CD1c-positive myeloid dendritic cell (primary cell): Measurements from ENCODE around the gene RSPH9.

ENCODE experiments used
- DNase-seq: peaks from one replicate; pipeline ENCODE4 v3.0.0-alpha.2; 2016; ENCODE audit errors: extremely low spot score

The RSPH9 gene, protein sequence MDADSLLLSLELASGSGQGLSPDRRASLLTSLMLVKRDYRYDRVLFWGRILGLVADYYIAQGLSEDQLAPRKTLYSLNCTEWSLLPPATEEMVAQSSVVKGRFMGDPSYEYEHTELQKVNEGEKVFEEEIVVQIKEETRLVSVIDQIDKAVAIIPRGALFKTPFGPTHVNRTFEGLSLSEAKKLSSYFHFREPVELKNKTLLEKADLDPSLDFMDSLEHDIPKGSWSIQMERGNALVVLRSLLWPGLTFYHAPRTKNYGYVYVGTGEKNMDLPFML

GRCh38 chr6:43644940-43645612 lies at the start of gene RSPH9:
TSS of gene RSPH9 (plus strand) at chr6:43645036. CDS start at chr6:43645099, 63 bp downstream.
- peak; percentile 53 for DNase-seq

GRCh38 chr6:43600595-43600994 lies 44.2 kb upstream of the RSPH9 start:
- no peak for DNase-seq

DNA sequence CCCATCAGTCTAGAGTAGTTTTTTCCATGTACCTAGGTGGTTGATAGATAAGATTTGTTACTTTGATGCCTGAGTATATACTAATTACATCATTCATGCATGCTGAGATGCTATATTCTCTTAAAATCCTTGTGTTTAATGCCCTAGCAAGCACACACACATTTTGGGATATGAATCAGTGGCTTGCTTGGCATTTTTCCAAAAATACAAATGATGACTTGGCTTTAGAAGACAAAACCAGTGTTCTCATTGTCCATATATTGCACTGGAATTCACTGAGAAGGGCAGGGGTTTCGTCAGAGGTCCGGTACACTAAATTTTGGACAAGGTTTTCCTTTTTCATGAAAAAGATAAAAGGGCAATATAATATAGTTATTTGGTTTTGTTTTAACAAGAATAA lies 40.7 kb upstream of the RSPH9 start:
- no peak for DNase-seq

DNA sequence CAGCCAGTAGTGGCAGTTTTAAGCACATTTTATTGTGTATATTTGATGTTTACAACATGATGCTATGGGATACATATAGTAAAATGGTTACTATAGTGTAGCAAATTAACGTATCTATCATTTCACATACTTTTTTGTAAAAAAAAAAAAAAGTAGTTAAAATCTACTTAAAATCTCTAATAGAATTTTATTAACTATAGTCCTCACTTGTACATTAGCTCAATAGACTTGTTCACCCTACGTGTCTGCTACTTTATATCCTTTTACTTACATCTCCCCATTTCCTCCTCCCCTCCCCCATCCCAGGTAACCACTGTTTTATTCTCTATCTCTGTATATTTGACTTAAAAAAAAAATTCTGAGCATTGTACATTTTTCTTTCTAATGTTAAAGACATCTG lies 38.8 kb upstream of the RSPH9 start:
- no peak for DNase-seq

DNA sequence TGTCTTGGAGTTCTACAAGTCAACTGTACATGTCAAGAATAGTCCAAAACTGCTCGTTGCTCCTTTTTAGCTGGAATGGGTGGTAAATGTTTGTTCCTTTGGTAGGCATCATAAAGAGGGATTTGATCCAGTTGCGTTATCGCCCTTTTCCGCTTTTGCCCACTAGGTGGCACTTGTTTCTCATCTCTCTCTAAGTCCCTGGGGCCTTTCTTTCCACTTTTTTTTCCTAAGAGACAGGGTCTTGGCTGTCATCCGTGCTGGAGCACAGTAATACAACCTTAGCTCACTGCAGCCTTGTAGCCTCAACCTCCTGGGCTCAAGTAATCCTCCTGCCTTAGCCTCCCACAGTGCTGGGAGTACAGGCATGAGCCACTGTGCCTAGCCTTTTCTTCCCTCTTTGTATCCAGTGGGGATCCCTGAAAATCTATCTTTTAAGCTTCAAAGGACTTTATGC lies 36.5 kb upstream of the RSPH9 start:
- peak; percentile 66 for DNase-seq

DNA sequence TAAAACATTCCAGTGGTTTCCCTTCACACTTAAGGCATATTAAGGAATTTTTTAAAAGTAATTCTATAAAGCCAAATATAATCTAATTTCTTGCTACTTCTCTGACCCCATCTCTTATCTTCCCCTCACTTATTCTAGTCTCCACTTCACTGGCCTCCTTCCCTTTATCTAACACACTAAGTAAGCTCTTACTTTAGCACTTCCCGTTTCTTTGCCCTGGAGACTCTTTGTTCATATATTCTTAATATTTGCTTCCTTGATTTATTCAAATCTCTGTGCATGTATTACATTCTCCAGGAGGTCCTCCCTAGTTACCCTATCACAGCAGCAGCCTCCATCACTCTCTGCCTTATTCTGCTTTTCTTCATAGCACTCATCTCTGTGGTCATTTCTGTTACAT lies 36.0 kb upstream of the RSPH9 start:
- DNase-seq = peak; percentile 48

DNA sequence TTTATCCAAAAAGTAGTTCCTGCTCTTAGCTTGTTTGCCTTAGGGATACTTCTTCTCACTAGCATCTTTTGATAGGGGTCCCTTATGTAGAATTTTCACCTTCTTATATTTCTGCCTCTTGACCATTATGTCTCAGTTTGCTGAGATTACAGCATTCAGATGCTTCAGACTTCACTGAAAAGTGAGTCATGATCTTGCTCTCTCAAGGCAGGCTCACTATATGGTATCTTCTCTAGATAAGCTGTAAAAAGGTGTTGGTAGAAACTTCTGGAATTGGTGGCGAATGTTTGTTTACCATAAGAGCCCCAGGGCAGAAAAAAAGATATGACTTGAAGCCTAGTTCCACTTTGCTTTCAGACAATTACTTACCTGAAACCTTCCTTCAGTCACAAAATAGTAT lies 35.4 kb upstream of the RSPH9 start:
- no peak for DNase-seq

DNA sequence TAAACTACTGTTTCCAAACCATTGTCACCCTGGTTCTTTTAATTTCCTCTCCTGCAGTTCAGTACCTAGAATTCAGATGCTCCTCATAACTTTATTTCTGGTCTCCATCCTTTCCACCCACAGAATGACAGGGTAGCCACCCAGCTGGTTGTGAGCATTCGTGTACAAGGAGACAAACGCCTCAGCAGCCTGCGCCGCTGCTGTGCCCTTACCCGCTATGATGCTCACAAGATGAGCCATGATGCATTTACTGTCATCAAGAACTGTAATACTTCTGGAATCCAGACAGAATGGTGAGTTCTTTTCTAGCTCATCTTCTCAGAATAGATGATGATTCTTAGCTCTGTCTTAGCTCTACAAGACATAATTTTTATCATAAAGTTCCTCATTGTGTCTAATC lies 34.4 kb upstream of the RSPH9 start:
- DNase-seq = no peak

DNA sequence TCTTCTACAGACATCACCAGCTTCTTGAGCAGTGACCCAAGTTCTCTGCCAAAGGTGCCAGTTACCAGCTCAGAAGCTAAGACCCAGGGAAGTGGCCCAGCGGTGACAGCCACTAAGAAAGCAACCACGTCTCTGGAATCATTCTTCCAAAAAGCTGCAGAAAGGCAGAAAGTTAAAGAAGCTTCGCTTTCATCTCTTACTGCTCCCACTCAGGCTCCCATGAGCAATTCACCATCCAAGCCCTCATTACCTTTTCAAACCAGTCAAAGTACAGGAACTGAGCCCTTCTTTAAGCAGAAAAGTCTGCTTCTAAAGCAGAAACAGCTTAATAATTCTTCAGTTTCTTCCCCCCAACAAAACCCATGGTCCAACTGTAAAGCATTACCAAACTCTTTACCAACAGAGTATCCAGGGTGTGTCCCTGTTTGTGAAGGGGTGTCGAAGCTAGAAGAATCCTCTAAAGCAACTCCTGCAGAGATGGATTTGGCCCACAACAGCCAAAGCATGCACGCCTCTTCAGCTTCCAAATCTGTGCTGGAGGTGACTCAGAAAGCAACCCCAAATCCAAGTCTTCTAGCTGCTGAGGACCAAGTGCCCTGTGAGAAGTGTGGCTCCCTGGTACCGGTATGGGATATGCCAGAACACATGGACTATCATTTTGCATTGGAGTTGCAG lies 31.0 kb upstream of the RSPH9 start:
- no peak for DNase-seq

GRCh38 chr6:43614396-43614730 lies 30.5 kb upstream of the RSPH9 start:
- no peak for DNase-seq

- no peak for DNase-seq
Measured at GRCh38 chr6:43616725-43617472, 27.9 kb upstream of the RSPH9 start.

GRCh38 chr6:43621078-43621835 lies 23.6 kb upstream of the RSPH9 start:
- no peak for DNase-seq

GRCh38 chr6:43621836-43622180 lies 23.0 kb upstream of the RSPH9 start:
- no peak for DNase-seq

- DNase-seq = no peak
Measured at GRCh38 chr6:43622541-43622940, 22.3 kb upstream of the RSPH9 start.

DNA sequence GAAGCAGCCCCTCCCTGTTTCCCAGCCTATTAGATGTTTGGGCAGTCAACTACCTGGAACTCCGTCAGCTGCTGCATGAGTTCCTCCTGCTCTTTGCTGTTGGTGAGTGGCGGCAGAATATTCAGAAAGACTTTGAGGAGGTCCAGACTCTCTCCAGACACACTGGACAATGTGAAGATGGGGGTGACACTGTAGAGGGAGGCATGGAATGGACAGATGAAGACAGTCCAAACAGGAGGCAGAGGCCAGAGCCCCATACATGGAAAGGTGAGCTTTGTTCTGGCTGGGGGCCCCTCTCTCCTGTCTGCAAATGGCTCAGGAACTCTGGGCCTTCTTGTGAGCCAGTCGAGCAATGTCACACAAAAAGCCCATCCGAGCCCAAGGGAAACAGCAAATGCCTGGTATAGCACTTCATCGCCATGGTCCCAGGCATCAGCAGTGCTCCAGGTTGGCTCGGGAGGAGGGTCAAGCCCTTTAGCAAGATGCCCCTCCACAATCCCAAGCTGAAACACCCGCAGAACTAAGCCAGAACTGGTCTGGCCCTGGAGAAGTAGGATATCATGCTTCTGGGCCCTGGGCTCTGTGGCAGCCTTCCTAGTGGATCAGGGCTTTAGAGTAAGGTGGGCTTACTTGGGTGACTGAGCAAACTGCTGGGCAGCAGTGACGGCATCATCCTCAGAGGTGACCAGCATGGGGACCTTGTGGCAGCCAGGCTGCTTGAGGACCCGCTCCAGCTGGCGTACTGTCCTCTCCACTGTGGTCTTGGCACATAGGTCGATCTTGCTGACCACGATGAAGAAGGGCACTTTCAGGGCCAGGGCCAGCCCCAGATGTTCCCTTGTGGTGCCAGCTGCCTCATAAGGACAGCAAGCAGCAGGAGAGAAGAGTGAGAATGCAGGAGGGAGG lies 20.7 kb upstream of the RSPH9 start:
- no peak for DNase-seq

GRCh38 chr6:43624786-43625288 lies 20.0 kb upstream of the RSPH9 start:
- no peak for DNase-seq

DNA sequence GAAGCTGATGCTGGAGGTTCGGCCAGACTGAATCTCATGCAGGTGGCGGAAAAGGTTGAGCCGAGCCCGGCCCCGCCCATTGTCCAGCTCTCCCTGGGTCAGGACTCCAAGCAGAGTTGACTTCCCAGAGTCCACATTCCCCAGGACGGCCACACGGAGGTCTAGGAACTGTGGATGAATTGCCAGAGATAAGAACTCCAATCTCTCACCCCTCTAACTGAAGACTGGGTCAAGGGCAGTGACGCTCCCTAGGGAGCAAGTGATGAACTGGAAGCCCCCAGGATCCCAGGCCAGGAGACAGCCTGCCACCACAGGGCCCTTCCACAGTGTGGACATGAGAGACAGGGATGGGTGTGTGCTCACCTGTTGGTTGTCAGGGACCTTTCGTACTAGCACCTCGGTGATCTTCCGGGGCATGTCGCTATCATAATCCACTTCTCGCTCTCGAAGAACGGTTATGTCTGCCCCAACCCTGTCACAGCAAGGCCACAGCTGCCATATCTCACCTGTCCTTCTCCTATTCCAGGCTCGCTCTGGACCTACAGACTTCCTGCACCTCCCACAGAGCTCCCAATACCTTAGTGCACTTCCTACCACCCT lies 19.3 kb upstream of the RSPH9 start:
- DNase-seq = no peak

GRCh38 chr6:43627008-43627825 lies 17.6 kb upstream of the RSPH9 start:
- DNase-seq = peak; percentile 96
